ENCODE results near the gene ADAMTS5.

The ADAMTS5 gene

DNA sequence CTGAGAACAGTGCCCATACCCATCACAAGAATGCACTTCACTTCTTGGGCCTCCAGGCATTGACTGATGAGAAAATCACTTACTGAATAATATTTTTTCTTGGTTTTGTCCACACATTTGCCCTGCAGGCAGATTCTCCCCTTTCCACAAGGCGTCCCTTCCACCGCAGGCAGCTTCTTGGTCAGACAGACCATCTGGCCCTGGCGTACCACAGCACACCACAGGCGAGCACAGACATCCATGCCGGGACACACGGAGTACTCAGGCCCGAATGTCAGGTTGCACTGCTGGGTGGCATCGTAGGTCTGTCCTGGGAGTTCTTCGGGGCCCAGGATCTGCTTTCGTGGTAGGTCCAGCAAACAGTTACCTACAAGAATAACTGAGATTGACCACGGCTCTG lies 32.5 kb downstream of the ADAMTS5 start:
- Histone ChIP-seq H3K9me3 (ENCODE audit: control insufficient read depth, low read length) (no peaks in the 10 kb centered on the region), H3K4me3 (ENCODE audit: insufficient read depth, low read depth, low read length) (no peak overlapping the region), H3K36me3 (ENCODE audit: control insufficient read depth, insufficient read depth, low read length) (no peaks in the 10 kb centered on the region), H3K27ac (ENCODE audit: insufficient read depth, low read depth, low read length, poor library complexity, severe bottlenecking) (no peak overlapping the region), H3K4me1 (ENCODE audit: control insufficient read depth, insufficient read depth, low read length) (no peaks in the 10 kb centered on the region), H3K27me3 (ENCODE audit: control insufficient read depth, insufficient read depth, low read length, poor library complexity, severe bottlenecking) (no peaks in the 10 kb centered on the region)
- WGBS, 2 experiments: 95% methylated on average over 11 of the region's 11 CpGs

DNA sequence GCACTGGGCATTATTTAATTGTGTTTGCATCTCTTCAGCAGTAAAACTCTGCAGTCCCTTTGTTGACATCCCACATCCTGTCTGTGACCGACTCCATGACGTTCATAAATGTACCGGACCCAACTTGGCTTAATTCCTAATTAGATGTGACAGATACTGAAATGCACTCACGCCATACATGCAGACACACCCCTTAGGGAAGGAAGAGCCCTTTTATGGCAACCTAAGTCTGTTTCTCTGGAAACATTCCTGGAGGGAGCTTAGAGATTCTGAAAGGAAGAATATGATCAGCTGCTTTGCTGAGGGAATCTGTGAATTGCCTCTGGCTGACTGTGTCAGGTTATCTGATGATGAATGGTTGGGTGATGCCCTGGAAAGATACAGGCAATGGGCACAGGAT lies 33.4 kb downstream of the ADAMTS5 start:
- WGBS, 2 experiments: 91% methylated on average over 4 of the region's 4 CpGs
- Histone ChIP-seq H3K9me3 (ENCODE audit: control insufficient read depth, low read length) (no peaks in the 10 kb centered on the region), H3K27me3 (ENCODE audit: control insufficient read depth, insufficient read depth, low read length, poor library complexity, severe bottlenecking) (no peaks in the 10 kb centered on the region), H3K4me1 (ENCODE audit: control insufficient read depth, insufficient read depth, low read length) (no peaks in the 10 kb centered on the region), H3K27ac (ENCODE audit: insufficient read depth, low read depth, low read length, poor library complexity, severe bottlenecking) (no peak overlapping the region), H3K4me3 (ENCODE audit: insufficient read depth, low read depth, low read length) (no peak overlapping the region), H3K36me3 (ENCODE audit: control insufficient read depth, insufficient read depth, low read length) (no peaks in the 10 kb centered on the region)

DNA sequence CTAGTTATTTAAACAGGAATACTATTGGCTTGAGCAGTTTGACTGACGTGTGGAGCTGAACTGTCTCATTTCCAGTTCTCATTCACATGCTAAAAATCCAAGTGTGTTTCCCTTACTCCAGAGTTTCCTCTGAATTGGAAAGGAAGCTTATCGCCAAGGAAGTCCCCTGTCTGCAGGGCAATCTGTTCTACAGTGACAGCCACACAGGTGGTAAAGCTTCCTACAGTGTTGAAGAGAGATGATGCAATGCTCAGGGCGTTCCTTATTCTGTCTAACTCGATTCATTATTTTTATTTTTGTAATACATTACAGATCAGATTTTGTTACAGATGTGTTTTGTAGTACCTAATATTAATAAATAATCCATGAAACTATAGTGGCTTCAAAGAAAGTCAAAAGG lies 41.3 kb downstream of the ADAMTS5 start:
- 49 to 62% methylated on average over 2 of the region's 4 CpGs for WGBS, 2 experiments
- no peaks in the 10 kb centered on the region for H3K27me3 ChIP-seq (ENCODE audit: control insufficient read depth, insufficient read depth, low read length, poor library complexity, severe bottlenecking)
- no peaks in the 10 kb centered on the region for H3K4me1 ChIP-seq (ENCODE audit: control insufficient read depth, insufficient read depth, low read length)
- no peak overlapping the region for H3K27ac ChIP-seq (ENCODE audit: insufficient read depth, low read depth, low read length, poor library complexity, severe bottlenecking)
- H3K4me3 ChIP-seq (ENCODE audit: insufficient read depth, low read depth, low read length): no peak overlapping the region
- H3K36me3 ChIP-seq (ENCODE audit: control insufficient read depth, insufficient read depth, low read length): no peaks in the 10 kb centered on the region
- H3K9me3 ChIP-seq (ENCODE audit: control insufficient read depth, low read length): no peaks in the 10 kb centered on the region

DNA sequence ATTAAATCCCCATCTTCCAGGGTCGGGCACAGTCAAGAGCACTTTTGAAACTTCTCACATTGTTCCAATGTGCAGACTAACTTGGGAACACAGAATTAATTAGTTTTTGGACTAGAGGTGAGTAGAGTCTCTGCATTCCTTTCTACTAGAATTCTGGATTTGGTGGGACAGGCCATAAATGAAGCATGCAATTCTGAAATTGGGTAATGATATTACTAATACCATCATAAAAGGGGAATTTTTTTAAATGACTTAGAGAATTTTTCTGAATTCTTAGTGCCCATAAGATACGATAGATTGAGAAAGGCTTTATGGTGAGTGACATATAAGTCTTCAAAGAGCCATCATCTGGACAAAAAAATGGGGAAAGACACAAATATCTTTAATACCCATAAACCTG lies 41.8 kb downstream of the ADAMTS5 start:
- H3K27ac ChIP-seq (ENCODE audit: insufficient read depth, low read depth, low read length, poor library complexity, severe bottlenecking): no peak overlapping the region
- 94 to 95% methylated on average over 2 of the region's 2 CpGs for WGBS, 2 experiments
- H3K27me3 ChIP-seq (ENCODE audit: control insufficient read depth, insufficient read depth, low read length, poor library complexity, severe bottlenecking): no peaks in the 10 kb centered on the region
- no peaks in the 10 kb centered on the region for H3K9me3 ChIP-seq (ENCODE audit: control insufficient read depth, low read length)
- H3K4me1 ChIP-seq (ENCODE audit: control insufficient read depth, insufficient read depth, low read length): no peaks in the 10 kb centered on the region
- H3K4me3 ChIP-seq (ENCODE audit: insufficient read depth, low read depth, low read length): no peak overlapping the region
- H3K36me3 ChIP-seq (ENCODE audit: control insufficient read depth, insufficient read depth, low read length): no peaks in the 10 kb centered on the region

DNA sequence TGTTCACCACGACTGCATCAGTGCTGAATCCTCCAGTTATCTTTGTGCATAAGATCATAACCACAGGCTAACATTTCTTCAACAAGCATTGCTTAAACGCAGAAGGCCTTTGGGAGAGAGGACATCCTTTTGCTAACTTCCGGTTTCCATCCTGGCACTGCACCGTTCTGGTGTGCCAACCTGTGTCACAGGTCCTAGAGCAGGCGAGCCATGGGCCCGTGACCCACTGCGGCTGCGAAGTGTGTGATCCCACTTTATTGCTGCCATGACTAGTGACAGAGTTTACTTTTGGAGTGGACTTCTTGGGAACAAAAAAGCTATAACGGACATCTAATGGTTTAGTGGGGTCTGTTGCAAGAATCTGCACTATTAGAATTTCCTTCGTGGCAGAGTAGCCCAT lies 42.9 kb downstream of the ADAMTS5 start:
- Histone ChIP-seq H3K36me3 (ENCODE audit: control insufficient read depth, insufficient read depth, low read length) (no peaks in the 10 kb centered on the region), H3K4me3 (ENCODE audit: insufficient read depth, low read depth, low read length) (no peak overlapping the region), H3K27me3 (ENCODE audit: control insufficient read depth, insufficient read depth, low read length, poor library complexity, severe bottlenecking) (no peaks in the 10 kb centered on the region), H3K4me1 (ENCODE audit: control insufficient read depth, insufficient read depth, low read length) (no peaks in the 10 kb centered on the region), H3K9me3 (ENCODE audit: control insufficient read depth, low read length) (no peaks in the 10 kb centered on the region), H3K27ac (ENCODE audit: insufficient read depth, low read depth, low read length, poor library complexity, severe bottlenecking) (no peak overlapping the region)
- WGBS, 2 experiments: 97% methylated on average over 10 of the region's 10 CpGs

DNA sequence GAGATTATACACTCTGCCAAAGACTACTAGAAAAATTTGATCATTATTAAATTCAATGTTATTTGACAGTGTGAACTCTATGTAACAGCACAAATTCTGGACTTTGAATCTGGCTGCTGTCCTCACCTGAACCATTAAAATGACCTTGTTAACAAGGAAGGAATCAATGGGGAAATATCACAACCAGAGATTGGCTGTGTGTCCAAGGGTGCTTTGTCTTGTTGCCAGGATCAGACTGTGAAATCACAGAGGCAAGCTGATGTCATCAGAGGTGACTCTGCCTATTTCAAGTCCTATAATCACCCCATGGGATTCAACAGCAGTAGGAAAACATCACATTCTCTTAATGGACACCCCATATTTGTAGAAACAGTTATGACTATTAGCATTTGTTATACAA lies 46.8 kb downstream of the ADAMTS5 start:
- Histone ChIP-seq H3K27me3 (ENCODE audit: control insufficient read depth, insufficient read depth, low read length, poor library complexity, severe bottlenecking) (no peaks in the 10 kb centered on the region), H3K36me3 (ENCODE audit: control insufficient read depth, insufficient read depth, low read length) (no peaks in the 10 kb centered on the region), H3K9me3 (ENCODE audit: control insufficient read depth, low read length) (no peaks in the 10 kb centered on the region), H3K4me1 (ENCODE audit: control insufficient read depth, insufficient read depth, low read length) (peaks cover 7% of the 10 kb centered on the region), H3K27ac (ENCODE audit: insufficient read depth, low read depth, low read length, poor library complexity, severe bottlenecking) (no peak overlapping the region), H3K4me3 (ENCODE audit: insufficient read depth, low read depth, low read length) (no peak overlapping the region)

DNA sequence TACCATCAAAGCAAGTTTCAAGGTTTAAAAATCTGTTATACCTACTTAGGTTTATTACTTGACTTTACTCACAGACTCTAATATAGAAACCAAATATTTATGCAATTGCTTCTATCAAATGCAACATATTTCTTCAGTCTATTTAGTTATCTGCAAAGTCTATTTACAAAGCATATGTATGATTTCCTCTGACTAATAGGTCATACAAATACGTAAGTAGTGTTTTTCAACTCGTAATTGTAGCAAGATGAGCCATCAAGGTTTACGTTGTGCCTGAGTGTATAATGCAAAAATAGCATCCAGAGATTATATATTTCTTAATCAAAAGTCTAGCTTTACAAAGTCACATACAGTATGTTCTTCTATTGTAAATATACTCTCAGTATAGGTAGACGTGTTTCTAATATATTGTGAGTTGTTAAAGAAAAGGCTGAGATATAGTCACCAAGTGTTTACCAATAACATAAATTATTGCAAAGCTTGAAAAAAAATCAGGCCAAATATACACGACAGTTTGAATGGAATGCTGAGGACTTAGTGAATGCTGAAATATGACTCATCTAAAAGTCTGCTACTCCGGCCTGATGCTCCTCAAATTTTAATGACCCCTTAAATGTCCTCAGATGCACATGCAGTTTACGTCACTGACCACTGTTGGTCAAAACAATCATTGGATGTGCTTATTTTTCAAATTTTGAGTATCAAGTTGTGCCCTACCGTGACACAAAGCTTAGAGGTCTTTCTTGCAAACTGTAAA lies 48.4 kb downstream of the ADAMTS5 start:
- Histone ChIP-seq H3K27me3 (ENCODE audit: control insufficient read depth, insufficient read depth, low read length, poor library complexity, severe bottlenecking) (no peaks in the 10 kb centered on the region), H3K27ac (ENCODE audit: insufficient read depth, low read depth, low read length, poor library complexity, severe bottlenecking) (no peak overlapping the region), H3K4me3 (ENCODE audit: insufficient read depth, low read depth, low read length) (no peak overlapping the region), H3K36me3 (ENCODE audit: control insufficient read depth, insufficient read depth, low read length) (no peaks in the 10 kb centered on the region), H3K4me1 (ENCODE audit: control insufficient read depth, insufficient read depth, low read length) (peaks cover 7% of the 10 kb centered on the region), H3K9me3 (ENCODE audit: control insufficient read depth, low read length) (no peaks in the 10 kb centered on the region)
- 88 to 90% methylated on average over 6 to 7 of the region's 8 CpGs for WGBS, 2 experiments

DNA sequence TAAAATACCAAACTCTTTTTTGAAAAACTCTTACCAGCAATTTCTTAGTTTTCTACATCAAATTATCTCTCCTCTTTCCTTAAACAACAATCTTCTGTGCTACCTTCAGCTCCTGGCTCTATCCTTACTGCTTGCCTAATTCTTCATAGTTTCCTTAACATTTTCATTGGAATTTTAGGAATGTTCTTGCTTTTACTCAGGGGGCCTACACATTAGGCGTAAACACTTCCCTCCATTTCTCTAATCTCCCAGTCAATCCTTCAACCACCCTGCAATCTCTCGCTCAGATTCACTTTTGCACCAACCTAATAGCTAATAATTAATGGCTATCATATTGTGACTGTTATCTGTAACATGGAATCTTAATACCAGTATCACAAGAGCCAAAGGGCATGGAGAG lies 50.1 kb downstream of the ADAMTS5 start:
- Histone ChIP-seq H3K9me3 (ENCODE audit: control insufficient read depth, low read length) (no peaks in the 10 kb centered on the region), H3K27ac (ENCODE audit: insufficient read depth, low read depth, low read length, poor library complexity, severe bottlenecking) (no peak overlapping the region), H3K27me3 (ENCODE audit: control insufficient read depth, insufficient read depth, low read length, poor library complexity, severe bottlenecking) (no peaks in the 10 kb centered on the region), H3K4me1 (ENCODE audit: control insufficient read depth, insufficient read depth, low read length) (peaks cover 7% of the 10 kb centered on the region), H3K4me3 (ENCODE audit: insufficient read depth, low read depth, low read length) (no peak overlapping the region), H3K36me3 (ENCODE audit: control insufficient read depth, insufficient read depth, low read length) (no peaks in the 10 kb centered on the region)
- WGBS, 2 experiments: 88 to 90% methylated on average over 2 of the region's 2 CpGs

DNA sequence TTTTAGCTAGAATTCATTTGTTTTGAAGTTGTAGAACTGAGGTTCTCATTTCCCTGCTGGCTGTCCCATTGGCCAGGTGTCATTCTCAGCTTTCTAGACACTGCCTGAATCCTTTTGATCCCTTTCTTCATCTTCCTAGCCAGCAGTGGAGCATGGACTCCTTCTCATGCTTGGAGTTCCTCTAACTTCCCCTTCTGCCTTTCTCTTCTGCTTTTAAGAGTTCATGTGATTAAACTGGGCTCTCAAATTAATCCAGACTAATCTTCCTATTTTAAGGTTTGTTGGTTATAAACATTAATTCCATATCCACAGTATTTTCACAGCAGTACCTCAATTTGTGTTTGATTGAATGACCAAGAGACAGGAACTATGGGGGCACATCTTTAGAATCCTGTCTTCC lies 52.3 kb downstream of the ADAMTS5 start:
- no peaks in the 10 kb centered on the region for H3K9me3 ChIP-seq (ENCODE audit: control insufficient read depth, low read length)
- no peaks in the 10 kb centered on the region for H3K36me3 ChIP-seq (ENCODE audit: control insufficient read depth, insufficient read depth, low read length)
- no peak overlapping the region for H3K27ac ChIP-seq (ENCODE audit: insufficient read depth, low read depth, low read length, poor library complexity, severe bottlenecking)
- no peak overlapping the region for H3K4me3 ChIP-seq (ENCODE audit: insufficient read depth, low read depth, low read length)
- H3K4me1 ChIP-seq (ENCODE audit: control insufficient read depth, insufficient read depth, low read length): peaks cover 7% of the 10 kb centered on the region
- H3K27me3 ChIP-seq (ENCODE audit: control insufficient read depth, insufficient read depth, low read length, poor library complexity, severe bottlenecking): no peaks in the 10 kb centered on the region

DNA sequence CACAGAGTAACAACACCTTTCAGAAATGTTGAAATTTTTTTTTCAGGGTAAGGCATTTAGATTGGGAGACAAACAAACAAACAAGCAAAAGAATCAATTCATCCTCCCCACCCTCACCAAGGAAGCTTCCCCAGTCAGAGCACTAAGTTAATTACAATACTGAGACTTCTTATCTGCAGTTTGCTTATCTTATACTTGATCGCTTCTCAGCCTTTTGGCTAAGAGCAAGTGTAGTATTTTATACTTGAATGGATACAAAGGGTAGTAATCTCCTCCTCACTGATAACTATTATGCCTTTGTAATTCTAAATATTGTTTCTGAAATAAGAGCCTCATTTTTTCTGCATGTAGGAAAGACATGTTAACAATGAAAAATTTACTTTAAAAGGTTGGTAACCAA lies 54.4 kb downstream of the ADAMTS5 start:
- WGBS, 2 experiments: 100% methylated on average over 1 of the region's 1 CpG; no CpG with 5 or more reads in 1 of the 2 experiments
- Histone ChIP-seq H3K4me1 (ENCODE audit: control insufficient read depth, insufficient read depth, low read length) (peaks cover 7% of the 10 kb centered on the region), H3K36me3 (ENCODE audit: control insufficient read depth, insufficient read depth, low read length) (no peaks in the 10 kb centered on the region), H3K27ac (ENCODE audit: insufficient read depth, low read depth, low read length, poor library complexity, severe bottlenecking) (no peak overlapping the region), H3K4me3 (ENCODE audit: insufficient read depth, low read depth, low read length) (no peak overlapping the region), H3K27me3 (ENCODE audit: control insufficient read depth, insufficient read depth, low read length, poor library complexity, severe bottlenecking) (no peaks in the 10 kb centered on the region), H3K9me3 (ENCODE audit: control insufficient read depth, low read length) (no peaks in the 10 kb centered on the region)

DNA sequence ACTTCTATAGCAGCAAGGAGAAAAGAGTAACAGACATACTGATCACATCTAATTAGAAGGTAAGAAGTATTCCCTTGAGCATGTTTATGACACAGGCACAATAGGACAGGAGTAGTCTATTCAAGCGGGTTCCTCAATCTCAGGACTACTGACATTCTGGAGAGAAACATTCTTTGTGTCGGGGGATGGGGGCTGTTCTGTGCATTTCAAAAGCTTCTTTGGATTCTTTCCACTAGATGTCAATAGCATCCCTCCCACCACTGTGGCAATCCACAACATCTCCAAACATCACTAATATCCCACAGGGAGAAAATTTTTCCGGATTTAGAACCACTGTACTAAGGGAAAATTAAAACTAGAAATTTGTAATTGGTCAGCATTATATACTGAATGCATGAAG lies 56.9 kb downstream of the ADAMTS5 start:
- Histone ChIP-seq H3K4me3 (ENCODE audit: insufficient read depth, low read depth, low read length) (no peak overlapping the region), H3K27me3 (ENCODE audit: control insufficient read depth, insufficient read depth, low read length, poor library complexity, severe bottlenecking) (no peaks in the 10 kb centered on the region), H3K36me3 (ENCODE audit: control insufficient read depth, insufficient read depth, low read length) (no peaks in the 10 kb centered on the region), H3K9me3 (ENCODE audit: control insufficient read depth, low read length) (no peaks in the 10 kb centered on the region), H3K4me1 (ENCODE audit: control insufficient read depth, insufficient read depth, low read length) (no peaks in the 10 kb centered on the region), H3K27ac (ENCODE audit: insufficient read depth, low read depth, low read length, poor library complexity, severe bottlenecking) (no peak overlapping the region)
- WGBS, 2 experiments: 48 to 51% methylated on average over 2 to 3 of the region's 3 CpGs

Data from ectodermal cell (in vitro differentiated cells).